ENCODE data around the gene WWOX.

Gene WWOX

GRCh38 chr16:78738557-78738956 is 639.1 kb downstream of the WWOX start:
- Histone ChIP-seq H3K9me3 (ENCODE audit: low read depth, low read length) (no peaks in the 10 kb centered on the region), H3K9ac (ENCODE audit: insufficient read length) (no peak overlapping the region), H3K27ac (no peak overlapping the region), H3K4me3 (no peak overlapping the region), H3K36me3 (ENCODE audit: insufficient read depth, low read length) (no peaks in the 10 kb centered on the region)
- no peak for TF ChIP-seq POLR2AphosphoS5 (IDR thresholded peaks at IDR 0.05; ENCODE audit: borderline replicate concordance, low read depth, low read length)
- no peak for TF ChIP-seq FOXP2 (optimal IDR thresholded peaks at IDR 0.05; ENCODE audit: control extremely low read depth, extremely low read length, insufficient read depth)
- no peak for TF ChIP-seq EZH2 (IDR thresholded peaks at IDR 0.05)
- no peak for DNase-seq (ENCODE audit: low read depth, low spot score)

GRCh38 chr16:78740269-78740668 is 640.8 kb downstream of the WWOX start:
- no peak overlapping the region for H3K27ac ChIP-seq
- no peak for TF ChIP-seq EZH2 (IDR thresholded peaks at IDR 0.05)
- no peaks in the 10 kb centered on the region for H3K9me3 ChIP-seq (ENCODE audit: low read depth, low read length)
- no peaks in the 10 kb centered on the region for H3K36me3 ChIP-seq (ENCODE audit: insufficient read depth, low read length)
- DNase-seq (ENCODE audit: low read depth, low spot score) = no peak
- no peak overlapping the region for H3K4me3 ChIP-seq
- H3K9ac ChIP-seq (ENCODE audit: insufficient read length) = no peak overlapping the region

- H3K9ac ChIP-seq (ENCODE audit: insufficient read length) = no peak overlapping the region
- DNase-seq (ENCODE audit: low read depth, low spot score) = no peak
- TF ChIP-seq FOXP2 (optimal IDR thresholded peaks at IDR 0.05; ENCODE audit: control extremely low read depth, extremely low read length, insufficient read depth) (no peak), POLR2AphosphoS5 (IDR thresholded peaks at IDR 0.05; ENCODE audit: borderline replicate concordance, low read depth, low read length) (no peak), EZH2 (IDR thresholded peaks at IDR 0.05) (no peak)
- H3K4me3 ChIP-seq = no peak overlapping the region
- H3K27ac ChIP-seq = no peak overlapping the region
- no peaks in the 10 kb centered on the region for H3K36me3 ChIP-seq (ENCODE audit: insufficient read depth, low read length)
- no peaks in the 10 kb centered on the region for H3K9me3 ChIP-seq (ENCODE audit: low read depth, low read length)
Observed at GRCh38 chr16:78742501-78743283, 643.2 kb downstream of the WWOX start.

GRCh38 chr16:78743556-78743955 is 644.1 kb downstream of the WWOX start:
- no peak overlapping the region for H3K9ac ChIP-seq (ENCODE audit: insufficient read length)
- no peaks in the 10 kb centered on the region for H3K9me3 ChIP-seq (ENCODE audit: low read depth, low read length)
- no peak for DNase-seq (ENCODE audit: low read depth, low spot score)
- no peaks in the 10 kb centered on the region for H3K36me3 ChIP-seq (ENCODE audit: insufficient read depth, low read length)
- TF ChIP-seq POLR2AphosphoS5 (IDR thresholded peaks at IDR 0.05; ENCODE audit: borderline replicate concordance, low read depth, low read length) = no peak
- TF ChIP-seq EZH2 (IDR thresholded peaks at IDR 0.05) = no peak
- no peak for TF ChIP-seq FOXP2 (optimal IDR thresholded peaks at IDR 0.05; ENCODE audit: control extremely low read depth, extremely low read length, insufficient read depth)
- no peak overlapping the region for H3K27ac ChIP-seq
- H3K4me3 ChIP-seq = no peak overlapping the region

- H3K4me3 ChIP-seq = no peak overlapping the region
- DNase-seq (ENCODE audit: low read depth, low spot score) = no peak
- no peak overlapping the region for H3K9ac ChIP-seq (ENCODE audit: insufficient read length)
- no peaks in the 10 kb centered on the region for H3K9me3 ChIP-seq (ENCODE audit: low read depth, low read length)
- no peak overlapping the region for H3K27ac ChIP-seq
- no peak for TF ChIP-seq FOXP2 (optimal IDR thresholded peaks at IDR 0.05; ENCODE audit: control extremely low read depth, extremely low read length, insufficient read depth)
- no peak for TF ChIP-seq EZH2 (IDR thresholded peaks at IDR 0.05)
- no peak for TF ChIP-seq POLR2AphosphoS5 (IDR thresholded peaks at IDR 0.05; ENCODE audit: borderline replicate concordance, low read depth, low read length)
- H3K36me3 ChIP-seq (ENCODE audit: insufficient read depth, low read length) = no peaks in the 10 kb centered on the region
Observed at GRCh38 chr16:78744099-78744498, 644.6 kb downstream of the WWOX start.

GRCh38 chr16:78744796-78745107 is 645.3 kb downstream of the WWOX start:
- Histone ChIP-seq H3K4me3 (no peak overlapping the region), H3K27ac (no peak overlapping the region), H3K9ac (ENCODE audit: insufficient read length) (no peak overlapping the region)

GRCh38 chr16:78745108-78746019 is 645.9 kb downstream of the WWOX start:
- no peak for DNase-seq (ENCODE audit: low read depth, low spot score)
- Histone ChIP-seq H3K27ac (no peak overlapping the region), H3K9me3 (ENCODE audit: low read depth, low read length) (no peaks in the 10 kb centered on the region), H3K36me3 (ENCODE audit: insufficient read depth, low read length) (no peaks in the 10 kb centered on the region), H3K9ac (ENCODE audit: insufficient read length) (no peak overlapping the region), H3K4me3 (no peak overlapping the region)
- TF ChIP-seq POLR2AphosphoS5 (IDR thresholded peaks at IDR 0.05; ENCODE audit: borderline replicate concordance, low read depth, low read length) (no peak), EZH2 (IDR thresholded peaks at IDR 0.05) (no peak), FOXP2 (optimal IDR thresholded peaks at IDR 0.05; ENCODE audit: control extremely low read depth, extremely low read length, insufficient read depth) (no peak)

More at GRCh38 chr16:78744796-78745107, 645.3 kb downstream of the WWOX start:
- no peak for DNase-seq (ENCODE audit: low read depth, low spot score)
- Histone ChIP-seq H3K36me3 (ENCODE audit: insufficient read depth, low read length) (no peaks in the 10 kb centered on the region), H3K9me3 (ENCODE audit: low read depth, low read length) (no peaks in the 10 kb centered on the region)
- no peak for TF ChIP-seq POLR2AphosphoS5 (IDR thresholded peaks at IDR 0.05; ENCODE audit: borderline replicate concordance, low read depth, low read length)
- no peak for TF ChIP-seq EZH2 (IDR thresholded peaks at IDR 0.05)
- TF ChIP-seq FOXP2 (optimal IDR thresholded peaks at IDR 0.05; ENCODE audit: control extremely low read depth, extremely low read length, insufficient read depth) = no peak

GRCh38 chr16:78746718-78747117 is 647.3 kb downstream of the WWOX start:
- Histone ChIP-seq H3K9ac (ENCODE audit: insufficient read length) (no peak overlapping the region), H3K27ac (no peak overlapping the region), H3K9me3 (ENCODE audit: low read depth, low read length) (no peaks in the 10 kb centered on the region), H3K36me3 (ENCODE audit: insufficient read depth, low read length) (no peaks in the 10 kb centered on the region), H3K4me3 (no peak overlapping the region)
- no peak for TF ChIP-seq EZH2 (IDR thresholded peaks at IDR 0.05)
- TF ChIP-seq POLR2AphosphoS5 (IDR thresholded peaks at IDR 0.05; ENCODE audit: borderline replicate concordance, low read depth, low read length) = no peak
- no peak for TF ChIP-seq FOXP2 (optimal IDR thresholded peaks at IDR 0.05; ENCODE audit: control extremely low read depth, extremely low read length, insufficient read depth)
- DNase-seq (ENCODE audit: low read depth, low spot score) = no peak

All from SK-N-MC (cell line).